Psoas muscle (tissue), 8 donors: ENCODE results near the gene COL9A3. TPM values are rescaled to one million over a fixed set of nuclear protein-coding genes. Genes with fewer than 3 reads are reported as not detected.

Source experiments
- ATAC-seq, 4 donors: fragments of 200-7000 bp; cut with Tn5 transposase; one replicate each; pipeline ENCODE4 v1.9.1; 2020; ENCODE audit warnings: moderate library complexity in 3 of 4, mild to moderate bottlenecking in 2 of 4
- DNase-seq, 2 donors: peaks; one replicate each; pipeline ENCODE4 v3.0.0-alpha.2; 2020
- H3K27ac ChIP-seq: fragments of 200-600 bp; one replicate; pipeline ENCODE4 v1.8.0; 2022
- H3K27me3 ChIP-seq, 3 donors: fragments of 200-600 bp in 1 of 3; one replicate each; pipeline versions ENCODE4 v1.6.1 to v1.8.0; 2013 to 2022; ENCODE audit warnings: low read length in 2 of 3, mild to moderate bottlenecking in 2 of 3, moderate library complexity in 1 of 3; ENCODE audit not compliant: insufficient read depth in 3 of 3
- H3K36me3 ChIP-seq, 2 donors: fragments of 200-600 bp in 1 of 2; one replicate each; pipeline versions ENCODE4 v1.6.1 to v1.8.0; 2013 to 2022; ENCODE audit warnings: low read depth in 1 of 2, mild to moderate bottlenecking in 1 of 2, moderate library complexity in 1 of 2; ENCODE audit not compliant: insufficient read depth in 1 of 2
- H3K4me1 ChIP-seq: fragments of 200-600 bp; one replicate; pipeline ENCODE4 v1.8.0; 2022
- H3K4me3 ChIP-seq: fragments of 200-600 bp; one replicate; pipeline ENCODE4 v1.8.0; 2022; ENCODE audit warnings: mild to moderate bottlenecking
- H3K9me3 ChIP-seq: fragments of 200-600 bp; one replicate; pipeline ENCODE4 v1.8.0; 2022
- WGBS, 3 donors: extraction: QIAGEN DNeasy Blood & Tissue Kit; methylation state at CpG; one replicate each; pipeline versions ENCODE4 v1.1.6 to v1.1.7; 2013; 5-methylcytosine and 5-hydroxymethylcytosine counted together
- intact Hi-C, 2 donors: fragments of 100-400 bp; cut with DNase I; formaldehyde crosslinking; loops; one replicate each; pipeline versions ENCODE4 v1.11.0 to v1.14.2; 2022
- polyA plus RNA-seq, 3 donors: library from polyadenylated mRNA; stranded (reverse); fragments of 200-250 nt; gene quantifications; one replicate each; pipeline ENCODE4 v1.2.3, GENCODE V29; 2013
- total RNA-seq, 4 donors: library from RNA; stranded (reverse); fragmentation: NEBNext Ultra II Directional in 2 of 4; extraction: Animal tissue kit (Norgen Biotek cat#: 25700) in 2 of 4; gene quantifications; one replicate each; pipeline versions ENCODE4 v1.2.1 to v1.2.4, GENCODE V29; 2021 to 2023
- TF ChIP-seq, protein P1 (sequence below): fragments of 200-600 bp; IDR thresholded peaks from one replicate; pipeline ENCODE4 v1.8.0; 2022; ENCODE audit warnings: antibody characterized with exemption
- donor health status: healthy with polysubstance abuse.
- donor health status: DM: no; HTN: no; CAD: no; lungs with moderate emphysema.
- donor health status: Bipolar disorder and iron deficiency.
- donor health status: healthy.
- donor health status: DM: yes; HTN: yes; CAD: no.
- donor health status: DM: no; HTN: no; CAD: no.
- donor health status: DM: no; HTN: no; CAD: no.
- donor health status: DM: yes; HTN: yes; CAD: no.

COL9A3 gene
- total and polyA plus RNA-seq, 7 donors, result 0.27 to 0.86 (median 0.59) TPM; not detected in 1

DNA sequence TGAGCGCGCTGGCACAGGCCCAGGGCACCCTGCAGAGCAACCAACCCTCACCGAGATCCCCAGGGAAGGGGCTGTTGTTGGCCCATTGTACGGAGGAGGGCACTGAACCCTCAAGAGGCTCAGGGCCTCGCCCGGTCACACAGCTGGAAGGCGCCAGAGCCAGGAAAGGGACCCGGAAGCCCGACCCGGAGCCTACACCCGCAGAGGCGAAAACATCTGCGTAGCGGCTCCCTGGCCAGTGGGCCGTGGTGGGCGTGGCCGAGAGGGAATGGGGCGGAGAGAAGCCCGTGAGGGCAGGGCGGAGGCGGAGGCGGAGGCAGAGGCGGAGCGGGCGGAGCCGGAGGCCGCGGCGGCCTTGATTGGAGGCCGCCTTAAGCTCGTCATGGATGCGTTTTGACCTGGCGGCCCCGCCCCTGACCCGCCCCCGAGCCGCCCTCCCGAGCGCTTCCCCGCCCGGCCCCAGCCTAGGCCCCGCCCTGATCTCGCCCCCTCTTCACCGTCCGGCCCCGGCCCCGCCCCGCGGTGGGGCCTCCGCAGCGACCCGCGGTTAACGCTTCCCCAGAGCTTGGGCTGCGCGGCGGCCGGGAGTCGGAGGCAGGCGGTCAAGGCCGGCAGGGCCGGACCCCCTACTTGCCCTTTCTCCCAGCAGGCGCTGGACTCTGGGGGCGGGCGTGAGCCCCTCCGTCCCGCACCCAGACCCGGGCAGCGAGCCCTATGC is 22.7 kb upstream of the COL9A3 start:
- Histone ChIP-seq H3K27ac (peak overlapping the region; percentile 81), H3K4me3 (peak overlapping the region; percentile 70), H3K4me1 (peaks cover 16% of the 10 kb centered on the region), H3K36me3 (peaks cover 0 to 20% of the 10 kb centered on the region in 2 donors), H3K27me3 (peaks cover 0 to 5% (median 0%) of the 10 kb centered on the region in 3 donors), H3K9me3 (no peaks in the 10 kb centered on the region)
- ATAC-seq, result peak; percentile 90 to 91 (median 90)
- TF ChIP-seq, protein P1, sequence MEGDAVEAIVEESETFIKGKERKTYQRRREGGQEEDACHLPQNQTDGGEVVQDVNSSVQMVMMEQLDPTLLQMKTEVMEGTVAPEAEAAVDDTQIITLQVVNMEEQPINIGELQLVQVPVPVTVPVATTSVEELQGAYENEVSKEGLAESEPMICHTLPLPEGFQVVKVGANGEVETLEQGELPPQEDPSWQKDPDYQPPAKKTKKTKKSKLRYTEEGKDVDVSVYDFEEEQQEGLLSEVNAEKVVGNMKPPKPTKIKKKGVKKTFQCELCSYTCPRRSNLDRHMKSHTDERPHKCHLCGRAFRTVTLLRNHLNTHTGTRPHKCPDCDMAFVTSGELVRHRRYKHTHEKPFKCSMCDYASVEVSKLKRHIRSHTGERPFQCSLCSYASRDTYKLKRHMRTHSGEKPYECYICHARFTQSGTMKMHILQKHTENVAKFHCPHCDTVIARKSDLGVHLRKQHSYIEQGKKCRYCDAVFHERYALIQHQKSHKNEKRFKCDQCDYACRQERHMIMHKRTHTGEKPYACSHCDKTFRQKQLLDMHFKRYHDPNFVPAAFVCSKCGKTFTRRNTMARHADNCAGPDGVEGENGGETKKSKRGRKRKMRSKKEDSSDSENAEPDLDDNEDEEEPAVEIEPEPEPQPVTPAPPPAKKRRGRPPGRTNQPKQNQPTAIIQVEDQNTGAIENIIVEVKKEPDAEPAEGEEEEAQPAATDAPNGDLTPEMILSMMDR, result no peak
- 1 to 2% (median 1%) methylated on average over 43 to 69 of the region's 69 CpGs for WGBS, 3 donors
- DNase-seq, result peak; percentile 97 to 98
- intact Hi-C loops, result loop anchor here (5.0 kb wide), 3 partner anchors 127 to 292 kb away; no protein-coding TSS in a partner anchor

DNA sequence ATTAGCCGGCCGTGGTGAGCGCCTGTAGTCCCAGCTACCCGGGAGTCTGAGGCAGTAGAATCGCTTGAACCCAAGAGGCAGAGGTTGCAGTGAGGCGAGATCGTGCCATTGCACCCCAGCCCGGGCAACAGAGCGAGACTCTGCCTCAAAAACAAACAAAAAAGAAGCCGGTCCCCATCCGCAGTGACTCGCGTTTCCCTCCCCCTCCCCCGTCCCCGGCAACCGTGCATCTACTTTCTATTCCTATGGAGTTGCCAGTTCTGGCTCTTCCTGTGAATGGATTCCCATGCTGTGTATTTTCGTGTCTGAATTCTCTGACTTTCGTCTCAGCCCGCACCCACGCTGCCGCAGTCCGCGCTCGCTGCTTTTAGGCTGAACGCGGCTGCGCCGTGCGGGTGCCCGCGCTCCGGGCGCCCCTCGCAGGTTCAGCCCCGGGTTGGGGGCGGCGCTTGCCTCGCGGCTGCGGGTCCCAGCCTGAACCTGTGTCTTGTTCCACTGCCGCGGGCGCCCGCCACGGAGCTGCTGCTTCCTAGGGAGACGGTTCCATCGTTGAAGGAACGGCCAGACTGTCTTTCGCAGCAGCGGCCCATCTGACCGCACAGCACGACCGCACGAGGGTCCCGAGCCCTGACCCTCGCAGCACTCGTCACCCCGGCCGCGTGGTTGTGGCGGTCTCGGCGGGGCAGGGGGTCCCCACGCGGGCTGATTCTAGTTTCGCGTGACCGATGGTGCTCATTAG is 21.7 kb upstream of the COL9A3 start:
- WGBS, 3 donors, result 0 to 1% (median 0%) methylated on average over 66 to 68 of the region's 68 CpGs
- peak overlapping the region; percentile 70 for H3K4me3 ChIP-seq
- intact Hi-C loops, result no loop called here
- peaks cover 0 to 3% (median 0%) of the 10 kb centered on the region in 3 donors for H3K27me3 ChIP-seq
- ATAC-seq (peak in 1 of 4 donors; percentile 14), DNase-seq (peak; percentile 60 to 72)
- peak overlapping the region; percentile 81 for H3K27ac ChIP-seq
- no peaks in the 10 kb centered on the region for H3K9me3 ChIP-seq
- peaks cover 16% of the 10 kb centered on the region for H3K4me1 ChIP-seq
- TF ChIP-seq, protein P1, result no peak
- H3K36me3 ChIP-seq, result peaks cover 0 to 30% of the 10 kb centered on the region in 2 donors

DNA sequence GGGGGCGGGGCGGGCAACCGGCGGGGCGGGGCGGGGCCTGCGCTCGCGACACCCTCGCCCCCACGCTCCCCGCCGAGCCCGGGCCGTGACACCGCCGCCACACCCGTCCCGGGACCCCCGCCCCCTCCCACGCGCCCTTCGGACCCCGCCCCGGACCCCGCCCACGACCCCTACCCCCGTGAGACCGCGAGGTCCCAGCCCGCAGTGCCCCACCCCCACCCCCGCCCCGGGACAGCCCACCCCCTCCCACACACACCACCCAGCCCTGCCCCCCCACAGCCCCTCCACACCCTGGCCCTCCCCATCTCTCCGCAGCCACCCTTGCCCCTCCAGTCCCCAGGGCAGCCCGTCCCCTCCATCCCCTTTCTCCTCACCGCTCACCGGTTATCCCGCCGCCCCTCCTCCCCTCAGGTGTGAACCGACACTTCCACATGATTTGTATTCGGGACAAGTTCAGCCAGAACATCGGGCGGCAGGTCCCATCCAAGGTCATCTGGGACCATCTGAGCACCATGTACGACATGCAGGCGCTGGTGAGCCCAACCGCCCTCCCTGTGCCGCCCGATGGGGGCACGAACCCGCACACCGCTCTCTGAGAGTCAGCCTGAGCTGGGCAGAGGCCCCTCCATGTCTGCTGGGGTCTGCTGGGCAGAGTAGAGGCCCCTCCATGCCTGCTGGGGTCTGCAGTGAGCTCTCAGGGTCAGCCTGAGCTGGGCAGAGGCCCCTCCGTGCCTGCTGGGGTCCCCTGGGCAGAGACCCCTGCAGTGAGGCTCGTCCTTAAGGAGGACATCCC is 20.0 kb upstream of the COL9A3 start:
- ATAC-seq, result peak in 2 of 4 donors; percentile 1 to 15
- no peak for DNase-seq
- Histone ChIP-seq H3K4me1 (peaks cover 25% of the 10 kb centered on the region), H3K4me3 (peak overlapping the region; percentile 70), H3K36me3 (peaks cover 0 to 37% of the 10 kb centered on the region in 2 donors), H3K9me3 (no peaks in the 10 kb centered on the region), H3K27me3 (no peaks in the 10 kb centered on the region), H3K27ac (peak overlapping the region; percentile 81)
- intact Hi-C loops, result no loop called here
- TF ChIP-seq, protein P1, result no peak
- 14 to 42% (median 42%) methylated on average over 18 to 52 of the region's 53 CpGs for WGBS, 3 donors

DNA sequence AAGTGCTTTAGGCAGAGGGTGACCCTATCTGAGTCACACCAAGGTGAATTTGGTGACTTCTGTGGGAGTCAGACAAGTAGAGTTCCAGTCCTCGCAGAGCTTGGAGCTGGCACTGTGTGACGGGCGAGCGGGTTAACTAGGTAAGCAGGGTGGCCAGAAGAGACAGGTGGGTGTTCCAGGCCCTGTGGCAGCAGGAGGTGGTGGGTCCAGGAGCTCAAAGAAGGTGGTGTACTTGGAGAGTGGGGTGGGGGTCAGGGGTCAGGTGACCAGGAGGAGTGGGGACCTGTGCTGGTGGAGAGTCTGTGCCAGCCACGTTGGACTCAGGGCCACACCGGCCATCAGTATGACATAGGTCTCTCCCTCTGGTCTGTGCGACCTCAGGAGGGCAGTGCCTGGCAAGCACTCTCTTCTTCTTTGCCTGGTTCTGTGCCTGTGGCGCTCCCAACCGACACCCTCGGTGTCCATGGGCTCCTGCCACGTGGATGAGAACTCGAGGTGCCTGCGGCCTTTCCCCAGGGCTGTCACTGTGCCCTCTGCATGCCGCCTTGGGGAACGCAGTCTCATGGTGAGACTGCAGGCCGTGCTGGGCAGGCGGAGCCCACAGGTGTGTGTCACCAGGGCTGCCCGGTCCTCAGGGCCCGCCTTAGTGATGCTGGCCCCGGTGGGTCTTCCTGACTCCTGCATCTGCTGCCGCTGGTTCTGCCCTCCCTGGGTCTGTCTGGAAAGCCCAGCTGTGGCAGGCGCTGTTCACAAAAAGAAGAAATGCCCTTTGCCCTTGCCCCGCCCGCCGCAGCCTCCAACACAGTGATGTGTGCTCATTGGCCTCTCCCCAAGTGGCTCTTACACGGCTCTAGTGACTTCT is 18.9 kb upstream of the COL9A3 start:
- Histone ChIP-seq H3K4me3 (peak overlapping the region; percentile 70), H3K9me3 (no peaks in the 10 kb centered on the region), H3K27me3 (no peaks in the 10 kb centered on the region), H3K36me3 (peaks cover 0 to 37% of the 10 kb centered on the region in 2 donors), H3K4me1 (peaks cover 33% of the 10 kb centered on the region), H3K27ac (peak overlapping the region; percentile 41)
- DNase-seq (no peak), ATAC-seq (no peak)
- WGBS, 3 donors, result 82 to 85% (median 84%) methylated on average over 26 of the region's 26 CpGs
- intact Hi-C loops, result no loop called here
- TF ChIP-seq, protein P1, result no peak
